Sigmoid colon (tissue), 7 donors: ENCODE measurements around the gene PGR. TPM values are rescaled to one million over a fixed set of nuclear protein-coding genes. Genes with fewer than 3 reads are reported as not detected.

Experiments
- DNase-seq: peaks from one replicate; pipeline ENCODE4 v3.0.0-alpha.2; 2019
- H3K27ac ChIP-seq, 4 donors: fragments of 200-600 bp; sonication (generic); one replicate each; pipeline ENCODE4 v1.5.1; 2016 to 2019; ENCODE audit warnings: mild to moderate bottlenecking in 1 of 4
- H3K27me3 ChIP-seq, 3 donors: fragments of 200-600 bp; sonication (generic); one replicate each; pipeline ENCODE4 v1.5.1; 2019; ENCODE audit warnings: mild to moderate bottlenecking in 1 of 3
- H3K36me3 ChIP-seq, 4 donors: fragments of 200-600 bp; sonication (generic); one replicate each; pipeline ENCODE4 v1.5.1; 2016 to 2019
- H3K4me1 ChIP-seq, 4 donors: fragments of 200-600 bp; sonication (generic); one replicate each; pipeline ENCODE4 v1.5.1; 2017 to 2019
- H3K4me3 ChIP-seq, 4 donors: fragments of 200-600 bp; sonication (generic); one replicate each; pipeline ENCODE4 v1.5.1; 2017 to 2019; ENCODE audit warnings: mild to moderate bottlenecking in 2 of 4, moderate library complexity in 1 of 4
- H3K9me3 ChIP-seq, 4 donors: fragments of 200-600 bp in 3 of 4; sonication (generic) in 3 of 4; one replicate each; pipeline versions ENCODE4 v1.5.1 to v1.6.1; 2013 to 2019
- EP300 ChIP-seq, 4 donors: sonication (generic); formaldehyde crosslinking; IDR thresholded peaks; one replicate each; pipeline ENCODE4 v1.6.1; 2017; ENCODE audit warnings: antibody characterized with exemption in 4 of 4
- POLR2A ChIP-seq, 2 donors: fragments of 450-650 bp; IDR thresholded peaks; one replicate each; pipeline ENCODE4 v1.6.1; 2016; ENCODE audit warnings: antibody characterized with exemption in 2 of 2, mild to moderate bottlenecking in 2 of 2, moderate library complexity in 2 of 2
- POLR2AphosphoS5 ChIP-seq, 4 donors: sonication (generic); formaldehyde crosslinking; IDR thresholded peaks; one replicate each; pipeline ENCODE4 v1.6.1; 2017; ENCODE audit warnings: antibody characterized with exemption in 4 of 4
- WGBS, 2 donors: extraction: QIAGEN DNeasy Blood & Tissue Kit; methylation state at CpG; one replicate each; pipeline ENCODE4 v1.1.7; 2013; 5-methylcytosine and 5-hydroxymethylcytosine counted together
- intact Hi-C: fragments of 100-400 bp; cut with DNase I; formaldehyde crosslinking; loops from one replicate; pipeline ENCODE4 v1.15.1; 2023
- polyA plus RNA-seq, 3 donors: library from polyadenylated mRNA; stranded (reverse); fragments of 200-250 nt; gene quantifications; one replicate each; pipeline ENCODE4 v1.2.3, GENCODE V29; 2013
- total RNA-seq, 4 donors: library from RNA; depleted of rRNA; stranded (reverse); fragments of >200 nt; gene quantifications; one replicate each; pipeline ENCODE4 v1.1.0, GENCODE V29; 2016
- TF ChIP-seq, protein P1 (sequence below), 4 experiments: fragments of 450-650 bp in 3 of 4; fragments of 200-600 bp in 1 of 4; IDR thresholded peaks; one replicate each; pipeline ENCODE4 v1.5.1; 2016 to 2019; ENCODE audit warnings: antibody characterized with exemption in 4 of 4, mild to moderate bottlenecking in 3 of 4, moderate library complexity in 2 of 4
- donor health status: healthy with polysubstance abuse.
- donor health status: Bipolar disorder and iron deficiency.
- donor health status: healthy.

PGR gene
- total and polyA plus RNA-seq, 7 donors = under 0.01 to 12.2 (median 10.3) TPM

DNA sequence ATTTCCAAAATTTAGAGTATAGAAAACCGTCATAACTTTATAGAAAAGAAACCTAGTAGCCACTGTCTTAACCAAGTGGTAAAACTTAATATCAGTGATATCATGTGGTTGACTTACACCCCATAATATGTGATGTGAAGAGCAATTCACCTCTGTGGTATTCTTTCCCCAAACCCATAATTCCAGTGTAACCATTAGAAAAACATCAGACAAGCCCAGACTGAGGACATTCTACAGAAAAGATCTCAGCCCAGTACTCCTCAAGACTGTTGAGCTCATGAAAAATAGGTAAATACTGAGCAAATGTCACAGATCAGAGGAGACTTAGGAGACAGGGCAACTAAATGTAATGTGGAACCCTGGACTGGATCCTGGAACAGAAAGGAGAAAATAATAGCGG lies 134.6 kb downstream of the PGR start:
- no peaks in the 10 kb centered on the region for H3K36me3 ChIP-seq
- 94 to 96% methylated on average over 2 of the region's 2 CpGs for WGBS, 2 donors
- no peaks in the 10 kb centered on the region for H3K9me3 ChIP-seq
- no peaks in the 10 kb centered on the region for H3K27me3 ChIP-seq
- no peak for TF ChIP-seq EP300 (IDR thresholded peaks at IDR 0.05)
- no peaks in the 10 kb centered on the region for H3K4me1 ChIP-seq
- H3K4me3 ChIP-seq = no peak overlapping the region
- no peak for DNase-seq
- no peak overlapping the region for H3K27ac ChIP-seq
- intact Hi-C loops = no loop called here

DNA sequence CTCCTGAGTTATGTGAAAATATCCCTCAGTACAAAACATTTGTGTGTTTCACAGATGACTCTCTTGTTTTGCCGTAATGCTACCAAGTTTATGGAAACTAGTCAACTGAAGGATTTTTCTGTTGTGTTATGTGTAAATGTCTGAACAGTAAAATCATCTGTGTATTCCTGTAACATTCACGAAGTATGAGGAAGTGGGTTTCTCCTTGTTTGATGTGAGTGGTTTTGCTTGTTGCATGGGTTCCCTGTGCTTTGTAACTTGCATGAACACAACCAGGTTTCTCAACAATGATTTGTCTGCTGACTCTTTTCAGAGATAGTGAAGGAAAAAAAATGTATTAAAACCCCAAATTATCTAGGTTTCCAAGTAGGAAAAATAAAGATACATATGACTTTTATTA lies 138.1 kb downstream of the PGR start:
- intact Hi-C loops = no loop called here
- Histone ChIP-seq H3K4me1 (no peaks in the 10 kb centered on the region), H3K9me3 (no peaks in the 10 kb centered on the region), H3K36me3 (no peaks in the 10 kb centered on the region), H3K27ac (no peak overlapping the region), H3K27me3 (no peaks in the 10 kb centered on the region), H3K4me3 (no peak overlapping the region)
- WGBS, 2 donors = 62 to 70% methylated on average over 2 of the region's 2 CpGs
- TF ChIP-seq, protein P1, sequence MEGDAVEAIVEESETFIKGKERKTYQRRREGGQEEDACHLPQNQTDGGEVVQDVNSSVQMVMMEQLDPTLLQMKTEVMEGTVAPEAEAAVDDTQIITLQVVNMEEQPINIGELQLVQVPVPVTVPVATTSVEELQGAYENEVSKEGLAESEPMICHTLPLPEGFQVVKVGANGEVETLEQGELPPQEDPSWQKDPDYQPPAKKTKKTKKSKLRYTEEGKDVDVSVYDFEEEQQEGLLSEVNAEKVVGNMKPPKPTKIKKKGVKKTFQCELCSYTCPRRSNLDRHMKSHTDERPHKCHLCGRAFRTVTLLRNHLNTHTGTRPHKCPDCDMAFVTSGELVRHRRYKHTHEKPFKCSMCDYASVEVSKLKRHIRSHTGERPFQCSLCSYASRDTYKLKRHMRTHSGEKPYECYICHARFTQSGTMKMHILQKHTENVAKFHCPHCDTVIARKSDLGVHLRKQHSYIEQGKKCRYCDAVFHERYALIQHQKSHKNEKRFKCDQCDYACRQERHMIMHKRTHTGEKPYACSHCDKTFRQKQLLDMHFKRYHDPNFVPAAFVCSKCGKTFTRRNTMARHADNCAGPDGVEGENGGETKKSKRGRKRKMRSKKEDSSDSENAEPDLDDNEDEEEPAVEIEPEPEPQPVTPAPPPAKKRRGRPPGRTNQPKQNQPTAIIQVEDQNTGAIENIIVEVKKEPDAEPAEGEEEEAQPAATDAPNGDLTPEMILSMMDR (IDR thresholded peaks at IDR 0.05) = no peak
- TF ChIP-seq POLR2AphosphoS5 (IDR thresholded peaks at IDR 0.05) = no peak
- TF ChIP-seq EP300 (IDR thresholded peaks at IDR 0.05) = no peak
- TF ChIP-seq POLR2A (IDR thresholded peaks at IDR 0.05) = no peak
- DNase-seq = no peak

DNA sequence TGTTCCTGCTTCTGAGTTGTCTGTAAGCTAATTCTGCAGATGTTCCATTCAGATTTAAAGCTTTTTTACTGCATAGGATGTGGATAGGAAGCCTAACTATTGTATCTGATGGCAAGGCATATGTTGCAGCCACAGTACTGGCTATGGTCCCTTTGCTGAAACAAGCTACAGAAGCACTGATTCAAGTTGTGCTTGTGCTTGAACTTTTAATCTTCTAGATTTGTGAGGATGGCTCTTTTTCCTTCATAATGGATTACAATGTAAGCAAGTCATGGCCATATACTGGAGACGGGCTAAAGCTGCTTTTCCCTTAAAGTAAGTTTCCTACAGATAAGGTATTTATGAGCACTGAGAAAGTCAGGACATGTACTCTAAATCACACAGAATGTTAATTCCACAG lies 138.7 kb downstream of the PGR start:
- no peaks in the 10 kb centered on the region for H3K9me3 ChIP-seq
- no peak for TF ChIP-seq POLR2A (IDR thresholded peaks at IDR 0.05)
- TF ChIP-seq POLR2AphosphoS5 (IDR thresholded peaks at IDR 0.05) = no peak
- TF ChIP-seq, protein P1 (IDR thresholded peaks at IDR 0.05) = no peak
- TF ChIP-seq EP300 (IDR thresholded peaks at IDR 0.05) = no peak
- no peaks in the 10 kb centered on the region for H3K27me3 ChIP-seq
- no peak overlapping the region for H3K4me3 ChIP-seq
- intact Hi-C loops = no loop called here
- no peaks in the 10 kb centered on the region for H3K4me1 ChIP-seq
- 91 to 94% methylated on average over 1 of the region's 1 CpG for WGBS, 2 donors
- no peak overlapping the region for H3K27ac ChIP-seq
- DNase-seq = no peak
- H3K36me3 ChIP-seq = no peaks in the 10 kb centered on the region

DNA sequence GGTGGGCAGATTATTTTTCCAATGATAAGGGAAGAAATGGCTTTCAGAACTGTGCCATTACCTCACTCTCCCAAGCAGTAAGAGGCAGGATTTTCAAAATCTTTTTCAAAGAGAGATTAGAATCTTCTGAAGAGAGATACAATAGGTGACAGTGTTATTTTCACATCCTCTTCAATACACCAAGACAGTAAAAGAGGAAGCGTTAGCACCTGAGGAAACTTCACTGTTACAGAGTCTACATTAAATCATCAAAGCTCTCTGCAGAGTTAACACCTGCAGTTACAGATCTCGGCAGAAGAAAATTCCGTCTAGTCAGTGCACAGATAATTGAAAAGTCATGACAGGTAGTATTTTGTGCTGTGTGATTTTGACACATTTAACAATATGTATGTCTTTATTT lies 144.9 kb downstream of the PGR start:
- intact Hi-C loops = no loop called here
- no peaks in the 10 kb centered on the region for H3K36me3 ChIP-seq

DNA sequence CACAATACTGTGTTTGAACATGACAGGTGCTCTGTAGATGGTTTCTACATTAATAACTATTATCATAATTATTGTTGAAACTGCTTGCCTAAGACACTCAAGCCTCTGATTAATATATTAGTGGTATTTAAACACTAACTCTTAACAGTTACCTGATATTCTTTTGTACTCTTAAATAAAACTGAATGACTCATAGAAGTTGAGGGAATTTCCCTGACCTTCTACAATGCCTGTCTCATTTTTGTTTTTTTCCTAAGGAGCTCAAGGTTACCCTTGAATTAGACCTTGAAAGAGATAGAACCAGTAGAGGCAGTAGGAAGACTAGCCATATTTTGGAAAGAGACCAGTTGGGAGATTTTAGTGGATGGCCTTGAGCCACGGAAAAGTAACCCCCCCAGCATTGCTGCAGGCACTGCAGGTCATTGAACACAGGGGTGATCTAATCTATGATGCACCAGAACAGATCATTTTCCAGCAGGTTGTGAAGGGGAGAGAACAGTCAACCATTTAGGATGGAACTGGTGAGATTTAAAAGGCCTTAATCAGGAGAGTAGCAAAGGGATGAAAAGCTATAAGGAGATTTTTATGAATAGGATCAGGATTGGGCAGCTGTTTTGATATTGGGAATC lies 148.3 kb downstream of the PGR start:
- H3K4me3 ChIP-seq = no peak overlapping the region
- intact Hi-C loops = no loop called here
- TF ChIP-seq EP300 (IDR thresholded peaks at IDR 0.05) (no peak), POLR2A (IDR thresholded peaks at IDR 0.05) (no peak), POLR2AphosphoS5 (IDR thresholded peaks at IDR 0.05) (no peak)
- TF ChIP-seq, protein P1 (IDR thresholded peaks at IDR 0.05) = no peak
- no peak for DNase-seq
- WGBS, 2 donors = 88 to 91% methylated on average over 1 of the region's 1 CpG
- no peaks in the 10 kb centered on the region for H3K27me3 ChIP-seq
- H3K4me1 ChIP-seq = no peaks in the 10 kb centered on the region
- H3K9me3 ChIP-seq = no peaks in the 10 kb centered on the region
- H3K27ac ChIP-seq = no peak overlapping the region
- peaks cover 0 to 8% (median 4%) of the 10 kb centered on the region in 4 donors for H3K36me3 ChIP-seq

More for the DNA sequence above, 144.9 kb downstream of the PGR start:
- no peaks in the 10 kb centered on the region for H3K4me1 ChIP-seq
- no peak overlapping the region for H3K27ac ChIP-seq
- no peak for DNase-seq
- no peak overlapping the region for H3K4me3 ChIP-seq
- H3K9me3 ChIP-seq = no peaks in the 10 kb centered on the region
- 59 to 91% methylated on average over 3 of the region's 3 CpGs for WGBS, 2 donors
- no peak for TF ChIP-seq POLR2AphosphoS5 (IDR thresholded peaks at IDR 0.05)
- no peak for TF ChIP-seq EP300 (IDR thresholded peaks at IDR 0.05)
- TF ChIP-seq POLR2A (IDR thresholded peaks at IDR 0.05) = no peak
- TF ChIP-seq, protein P1 (IDR thresholded peaks at IDR 0.05) = no peak
- H3K27me3 ChIP-seq = no peaks in the 10 kb centered on the region
